NT2/D1 (cell line): ENCODE measurements around the gene C3.
"Not testable (repeated sequence)": the region's sequence is repeated elsewhere in the genome, so short reads cannot be mapped to it uniquely, and the experiment has no call there.

ENCODE experiments used
- SUZ12 ChIP-seq: IDR thresholded peaks from 2 replicates; pipeline ENCODE4 v1.6.1; 2011; ENCODE audit not compliant: insufficient read length, insufficient read depth; ENCODE audit errors: extremely low read depth
- YY1 ChIP-seq: IDR thresholded peaks from 2 replicates; pipeline ENCODE4 v1.6.1; 2011; ENCODE audit not compliant: insufficient read length, insufficient read depth
- ZNF274 ChIP-seq: IDR thresholded peaks from 2 replicates; pipeline ENCODE4 v1.6.1; 2011; ENCODE audit warnings: mild to moderate bottlenecking, low read depth, low read length

DNA sequence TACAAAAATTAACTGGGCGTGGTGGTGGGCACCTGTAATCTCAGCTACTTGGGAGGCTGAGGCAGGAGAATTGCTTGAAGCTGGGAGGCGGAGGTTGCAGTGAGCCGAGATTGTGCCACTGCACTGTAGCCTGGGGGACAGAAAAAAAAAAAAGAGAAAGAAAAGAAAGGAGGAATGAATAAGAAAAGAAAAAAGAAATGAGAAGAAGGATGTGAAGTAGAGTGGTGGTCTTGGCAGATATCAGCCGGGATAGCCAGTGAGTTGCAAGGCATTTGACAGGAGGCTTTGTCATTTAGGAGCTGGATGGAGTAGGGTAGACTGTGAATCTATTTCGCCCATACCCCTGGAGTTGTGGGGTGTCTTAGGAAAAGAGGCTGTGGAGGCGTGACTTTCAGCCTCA lies 46.0 kb downstream of the C3 start:
- TF ChIP-seq YY1, ZNF274, SUZ12: not testable (repeated sequence)
